GM18907 (cell line): ENCODE results near the gene LONP1.
A peak's percentile ranks its signal among the peaks of the same experiment; 100 is the strongest.
"Not testable (repeated sequence)": the region's sequence is repeated elsewhere in the genome, so short reads cannot be mapped to it uniquely, and the experiment has no call there.

ENCODE experiments used
- ATAC-seq: cut with Tn5 transposase; IDR thresholded peaks from one replicate; pipeline ENCODE4 v1.9.1; 2021; ENCODE audit warnings: mild to moderate bottlenecking, moderate library complexity; ENCODE audit not compliant: unreplicated experiment

Gene LONP1

GRCh38 chr19:5719961-5720790, at the start of gene LONP1, which contains the start of gene CATSPERD:
Gene LONP1, minus strand, starts transcription at chr19:5720146. Its CDS starts 14 bp downstream, at chr19:5720132.
Gene CATSPERD, plus strand, starts transcription at chr19:5720637. Its CDS starts 101 bp downstream, at chr19:5720738.
- ATAC-seq = peak; percentile 87

GRCh38 chr19:5767949-5768348, 48.0 kb upstream of the LONP1 start:
- no peak for ATAC-seq

- ATAC-seq = no peak
These were observed 45.3 kb upstream of the LONP1 start for GRCh38 chr19:5765220-5765619.

- ATAC-seq = no peak
These were observed 42.8 kb upstream of the LONP1 start for GRCh38 chr19:5762608-5763217.

GRCh38 chr19:5753743-5754142, 33.8 kb upstream of the LONP1 start:
- no peak for ATAC-seq

- ATAC-seq = no peak
These were observed 31.8 kb upstream of the LONP1 start for GRCh38 chr19:5751709-5752108.

GRCh38 chr19:5749505-5749904, 29.6 kb upstream of the LONP1 start:
- no peak for ATAC-seq

GRCh38 chr19:5748920-5749319, 29.0 kb upstream of the LONP1 start:
- not testable (repeated sequence) for ATAC-seq

- not testable (repeated sequence) for ATAC-seq
These were observed 25.1 kb upstream of the LONP1 start for GRCh38 chr19:5744999-5745398.

GRCh38 chr19:5743630-5744029, 23.7 kb upstream of the LONP1 start:
- ATAC-seq = no peak

GRCh38 chr19:5742051-5742450, 22.1 kb upstream of the LONP1 start:
- no peak for ATAC-seq

GRCh38 chr19:5738423-5738822, 18.5 kb upstream of the LONP1 start:
- ATAC-seq = no peak

GRCh38 chr19:5733172-5733571, 13.2 kb upstream of the LONP1 start:
- not testable (repeated sequence) for ATAC-seq

GRCh38 chr19:5727453-5728050, 7.6 kb upstream of the LONP1 start:
- ATAC-seq = no peak

- ATAC-seq = no peak
These were observed 529 bp downstream of the LONP1 start for GRCh38 chr19:5719274-5719960.

GRCh38 chr19:5718579-5719273, 1.2 kb downstream of the LONP1 start:
- no peak for ATAC-seq

GRCh38 chr19:5718037-5718578, 1.8 kb downstream of the LONP1 start:
- ATAC-seq = no peak

- ATAC-seq = no peak
These were observed 2.6 kb downstream of the LONP1 start for GRCh38 chr19:5717215-5717935.

- no peak for ATAC-seq
These were observed 5.1 kb downstream of the LONP1 start for GRCh38 chr19:5714816-5715215.

GRCh38 chr19:5713228-5713627, 6.7 kb downstream of the LONP1 start:
- no peak for ATAC-seq
